ENCODE results near the gene ACVR1C. TPM values are rescaled to one million over a fixed set of nuclear protein-coding genes. Genes with fewer than 3 reads are reported as not detected.

Gene ACVR1C
- total RNA-seq, 4 donors from 2014 or later: 0.04 to 0.19 TPM; not detected in 2

- 77 to 84% methylated on average over 5 of the region's 5 CpGs for WGBS, 2 donors
- TF ChIP-seq CTCF (IDR thresholded peaks at IDR 0.05): no peak
- intact Hi-C loops (cut with DNase I): no loop called here
These were observed 88.6 kb downstream of the ACVR1C start for GRCh38 chr2:157540102-157540501.

GRCh38 chr2:157538064-157538463 lies 90.6 kb downstream of the ACVR1C start:
- Histone ChIP-seq H3K4me1 (no peaks in the 10 kb centered on the region), H3K27ac (no peak overlapping the region), H3K36me3 (no peaks in the 10 kb centered on the region), H3K9me3 (no peaks in the 10 kb centered on the region), H3K4me3 (no peak overlapping the region), H3K27me3 (no peaks in the 10 kb centered on the region)
- DNase-seq: no peak
- 88 to 96% methylated on average over 1 of the region's 1 CpG for WGBS, 2 donors
- intact Hi-C loops (cut with DNase I): no loop called here
- no peak for TF ChIP-seq CTCF (IDR thresholded peaks at IDR 0.05)

More at GRCh38 chr2:157540102-157540501, 88.6 kb downstream of the ACVR1C start:
- no peaks in the 10 kb centered on the region for H3K27me3 ChIP-seq
- H3K4me3 ChIP-seq: no peak overlapping the region
- no peak overlapping the region for H3K27ac ChIP-seq
- DNase-seq: no peak
- no peaks in the 10 kb centered on the region for H3K9me3 ChIP-seq
- no peaks in the 10 kb centered on the region for H3K36me3 ChIP-seq
- no peaks in the 10 kb centered on the region for H3K4me1 ChIP-seq

GRCh38 chr2:157536815-157537214 lies 91.8 kb downstream of the ACVR1C start:
- Histone ChIP-seq H3K4me3 (no peak overlapping the region), H3K4me1 (no peaks in the 10 kb centered on the region), H3K27me3 (no peaks in the 10 kb centered on the region), H3K27ac (no peak overlapping the region), H3K9me3 (no peaks in the 10 kb centered on the region), H3K36me3 (no peaks in the 10 kb centered on the region)
- TF ChIP-seq POLR2A (IDR thresholded peaks at IDR 0.05) (no peak), CTCF (IDR thresholded peaks at IDR 0.05) (no peak)
- DNase-seq: no peak
- WGBS, 2 donors: 75 to 91% methylated on average over 1 of the region's 1 CpG
- intact Hi-C loops (cut with DNase I): no loop called here

- intact Hi-C loops (cut with DNase I): no loop called here
- TF ChIP-seq CTCF (IDR thresholded peaks at IDR 0.05) (no peak), POLR2A (IDR thresholded peaks at IDR 0.05) (no peak)
- Histone ChIP-seq H3K27me3 (peaks cover 0 to 5% (median 2%) of the 10 kb centered on the region in 4 donors), H3K36me3 (no peaks in the 10 kb centered on the region), H3K27ac (no peak overlapping the region), H3K4me1 (no peaks in the 10 kb centered on the region), H3K4me3 (no peak overlapping the region), H3K9me3 (no peaks in the 10 kb centered on the region)
- DNase-seq: no peak
- 90 to 92% methylated on average over 4 of the region's 4 CpGs for WGBS, 2 donors
These were observed 99.5 kb downstream of the ACVR1C start for GRCh38 chr2:157528963-157529751.

GRCh38 chr2:157526070-157526469 lies 102.6 kb downstream of the ACVR1C start:
- Histone ChIP-seq H3K36me3 (no peaks in the 10 kb centered on the region), H3K4me1 (no peaks in the 10 kb centered on the region), H3K4me3 (no peak overlapping the region), H3K27ac (no peak overlapping the region), H3K9me3 (no peaks in the 10 kb centered on the region), H3K27me3 (peaks cover 0 to 8% (median 2%) of the 10 kb centered on the region in 4 donors)
- no peak for DNase-seq
- TF ChIP-seq CTCF (IDR thresholded peaks at IDR 0.05) (no peak), POLR2A (IDR thresholded peaks at IDR 0.05) (no peak)
- intact Hi-C loops (cut with DNase I): no loop called here
- 78 to 89% methylated on average over 2 of the region's 2 CpGs for WGBS, 2 donors

Data from esophagus squamous epithelium (tissue), 5 donors.